Measurements from ENCODE around the gene PTGDR2. TPM values are rescaled to one million over a fixed set of nuclear protein-coding genes. Genes with fewer than 3 reads are reported as not detected.

PTGDR2 gene
- total RNA-seq, 1 experiment from 2014 or later, result 0.12 TPM

- POLR2A ChIA-PET, result no interaction called here
- H3K9ac ChIP-seq (ENCODE audit: low read length), result no peak overlapping the region
- RAD21 ChIA-PET (ENCODE audit: low non-redundant PET in 1 of 2, low total read pairs in 2 of 2, uncharacterized antibody in 2 of 2, unreplicated experiment in 2 of 2), result no interaction called here
- no peak overlapping the region for H2AFZ ChIP-seq (ENCODE audit: low read depth, low read length, poor library complexity, severe bottlenecking)
- TF ChIP-seq TCF7L2 (IDR thresholded peaks at IDR 0.05; ENCODE audit: borderline replicate concordance, extremely low read depth, insufficient read depth, insufficient read length) (no peak), CBX3 (IDR thresholded peaks at IDR 0.05; ENCODE audit: low read depth) (no peak), ZFX (IDR thresholded peaks at IDR 0.05) (no peak), ZBTB33 (IDR thresholded peaks at IDR 0.05; ENCODE audit: extremely low read depth, insufficient replicate concordance, low read length) (no peak), MAX (IDR thresholded peaks at IDR 0.05) (no peak), POLR2AphosphoS5 (IDR thresholded peaks at IDR 0.05; ENCODE audit: low read depth, low read length) (no peak), ATF3 (IDR thresholded peaks at IDR 0.05) (no peak), SIN3A (IDR thresholded peaks at IDR 0.05; ENCODE audit: low read depth) (no peak), CTCF (IDR thresholded peaks at IDR 0.05 in 2 of 3, conservative IDR thresholded peaks at IDR 0.05 in 1 of 3; ENCODE audit: borderline replicate concordance in 1 of 3, insufficient read depth in 1 of 3, low read depth in 2 of 3, low read length in 2 of 3) (no peak)
- no peaks in the 10 kb centered on the region for H3K9me3 ChIP-seq (ENCODE audit: control insufficient read depth in 1 of 2, insufficient read depth in 1 of 2, low read depth in 1 of 2, low read length in 2 of 2)
- intact Hi-C loops (cut with micrococcal nuclease), result no loop called here
- peaks cover 19 to 39% of the 10 kb centered on the region in 2 experiments; a peak in 3 of 4 replicates for H3K36me3 ChIP-seq (ENCODE audit: control insufficient read depth in 1 of 2, insufficient read depth in 2 of 2, low read length in 2 of 2)
- no peak overlapping the region for H3K4me3 ChIP-seq (replicated peaks in 1 of 2; ENCODE audit: low read depth in 1 of 2, low read length in 2 of 2)
- CTCF ChIA-PET, result no interaction called here
- no peak overlapping the region for H3K4me2 ChIP-seq (ENCODE audit: low read length)
- DNase-seq (ENCODE audit: low read depth, low spot score), result no peak
- no TSS peak for BruUV-seq (replicated peaks)
- H4K20me1 ChIP-seq (ENCODE audit: insufficient read depth), result no peaks in the 10 kb centered on the region
- no peaks in the 10 kb centered on the region for H3K27me3 ChIP-seq (ENCODE audit: insufficient read depth, low read length)
- peaks cover 6% of the 10 kb centered on the region; the same call in 1 of the 2 replicates for H3K79me2 ChIP-seq (ENCODE audit: insufficient read depth, low read length)
- no peak overlapping the region for H3K27ac ChIP-seq (ENCODE audit: low read depth, low read length)
- H3K9me2 ChIP-seq (ENCODE audit: insufficient read depth), result no peaks in the 10 kb centered on the region
- H3K4me1 ChIP-seq (ENCODE audit: control insufficient read depth in 1 of 2, insufficient read depth in 2 of 2, low read length in 2 of 2), result no peaks in the 10 kb centered on the region
- ATAC-seq, result no peak
These were observed 3.4 kb downstream of the PTGDR2 start for GRCh38 chr11:60852117-60852981.

Data from HCT116 (cell line).